DMS79 (cell line): ENCODE results near the gene RAC3.

Source experiments
- DNase-seq: peaks from one replicate; lab custom pipeline; 2025; lab: John Stamatoyannopoulos, UW

Gene RAC3

DNA sequence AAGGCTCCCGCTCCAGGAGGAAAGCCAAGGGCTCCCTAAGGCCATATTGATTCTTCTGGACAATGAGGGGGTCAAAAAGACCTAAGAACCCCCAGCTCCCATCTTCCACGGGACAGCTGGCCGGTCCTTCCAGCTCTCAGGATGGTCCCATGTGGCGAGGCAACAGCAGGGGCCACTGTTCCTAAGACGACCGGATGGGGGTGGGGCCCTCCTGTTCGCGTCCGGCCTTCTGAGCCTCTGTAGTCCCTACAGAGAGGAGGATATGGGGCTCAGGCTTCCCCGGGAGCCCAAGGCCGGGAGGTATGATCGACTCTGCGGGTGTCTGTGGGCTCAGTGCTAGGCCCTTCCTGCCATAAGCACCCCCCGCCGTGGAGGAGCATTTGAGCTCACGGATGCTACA lies 12.0 kb downstream of the RAC3 start:
- no peak for DNase-seq

DNA sequence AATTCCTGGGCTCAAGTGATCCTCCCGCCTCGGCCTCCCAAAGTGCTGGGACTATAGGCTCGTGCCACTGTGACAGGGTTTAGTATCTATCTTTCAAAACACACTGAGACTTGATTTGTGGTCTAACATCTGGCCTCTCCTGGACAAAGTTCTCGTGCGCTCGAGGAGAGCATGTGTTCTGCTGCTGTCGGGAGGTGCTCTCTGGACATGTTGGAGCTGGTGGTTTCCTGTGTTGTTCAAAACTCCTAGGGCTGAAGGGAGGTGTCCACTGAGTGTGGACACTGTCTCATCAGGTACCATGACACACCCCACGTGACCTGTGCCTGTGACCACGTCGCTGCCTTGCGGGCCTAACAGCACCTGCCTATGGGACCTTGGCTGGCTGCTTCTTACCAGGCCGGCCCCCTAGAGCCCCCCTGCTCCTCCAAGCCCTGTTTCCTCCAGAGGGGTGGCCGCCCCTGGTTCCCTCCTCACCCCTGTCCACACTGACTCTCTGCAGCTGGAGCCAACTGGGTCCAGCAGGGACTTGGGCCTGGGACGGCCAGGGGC lies 14.5 kb downstream of the RAC3 start:
- no peak for DNase-seq

GRCh38 chr17:82046903-82047302 lies 15.4 kb downstream of the RAC3 start:
- DNase-seq = no peak

GRCh38 chr17:82047379-82047778 lies 15.9 kb downstream of the RAC3 start:
- no peak for DNase-seq

DNA sequence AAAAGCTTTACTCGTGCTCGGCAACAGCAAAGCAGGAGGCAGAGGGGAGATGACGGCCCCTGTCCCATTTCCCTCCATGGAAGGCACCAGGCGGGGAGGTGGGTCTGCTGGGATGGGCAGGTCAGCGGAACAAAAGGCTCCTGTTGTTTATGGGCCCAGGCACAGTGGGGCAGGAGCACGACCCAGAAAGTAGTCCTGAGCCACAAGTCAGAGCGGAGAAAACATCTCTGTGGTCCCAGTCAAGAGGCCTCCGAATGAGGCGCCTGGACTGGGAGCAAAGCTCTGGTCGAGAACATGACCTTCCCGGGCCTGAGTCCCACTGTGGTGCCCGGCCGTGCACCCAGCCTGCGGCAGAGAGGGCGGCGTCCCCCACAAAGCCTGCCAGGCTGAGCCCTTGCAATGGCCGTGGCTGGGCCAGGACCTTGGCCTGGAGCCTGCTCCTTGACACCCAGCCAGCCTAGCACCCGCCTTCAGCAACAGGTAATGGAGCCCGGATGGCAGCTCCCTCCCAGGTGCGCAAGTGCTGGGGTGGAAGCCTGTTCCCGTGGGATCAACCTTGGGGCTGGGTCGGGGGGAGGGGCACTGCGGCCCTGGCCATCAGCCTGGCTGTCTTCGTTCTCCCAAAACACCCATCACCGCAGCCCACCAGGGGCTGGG lies 16.6 kb downstream of the RAC3 start:
- no peak for DNase-seq

DNA sequence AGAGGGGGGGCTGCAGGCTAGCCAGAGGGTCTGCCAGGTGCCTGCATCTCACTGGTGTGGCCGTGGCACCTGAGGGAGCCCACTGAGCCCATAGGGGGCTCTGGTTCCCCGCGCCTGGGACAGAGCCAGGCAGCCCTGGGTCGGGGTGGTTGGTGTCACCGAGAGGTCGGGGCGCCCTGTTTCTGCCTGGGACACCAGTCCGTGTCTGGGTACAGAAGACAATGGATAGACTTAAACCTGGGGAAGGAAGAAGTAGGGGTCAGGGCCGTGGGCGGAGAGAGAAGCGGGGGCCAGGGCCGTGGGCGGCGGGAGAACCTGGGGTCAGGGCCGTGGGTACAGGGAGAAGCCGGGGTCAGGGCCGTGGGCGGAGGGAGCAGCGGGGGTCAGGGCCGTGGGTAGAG lies 17.1 kb downstream of the RAC3 start:
- DNase-seq = no peak

- DNase-seq = no peak
These were observed 17.6 kb downstream of the RAC3 start for GRCh38 chr17:82049106-82049505.

DNA sequence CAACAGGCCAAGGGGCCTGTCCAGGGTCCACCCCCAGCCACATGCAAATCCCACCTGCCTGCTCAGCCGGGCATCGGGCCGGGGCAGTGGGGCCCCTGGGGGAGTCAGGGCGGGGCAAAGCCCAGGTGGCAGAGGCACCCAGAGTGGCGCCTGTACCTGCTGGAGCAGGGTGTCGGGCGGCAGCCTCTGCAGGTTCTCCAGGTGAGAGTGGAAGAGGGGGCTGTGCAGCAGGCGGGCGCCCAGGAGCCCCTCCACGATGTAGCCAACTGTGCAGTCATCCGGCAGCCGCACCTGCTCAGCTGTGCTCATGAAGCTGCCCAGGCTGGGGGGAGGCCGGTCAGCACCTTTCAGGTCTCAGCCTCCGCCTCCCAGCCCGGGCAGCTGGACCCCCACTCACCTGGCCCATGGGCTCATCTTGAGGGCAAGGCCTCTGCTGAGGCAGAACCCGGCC lies 18.1 kb downstream of the RAC3 start:
- DNase-seq = no peak

DNA sequence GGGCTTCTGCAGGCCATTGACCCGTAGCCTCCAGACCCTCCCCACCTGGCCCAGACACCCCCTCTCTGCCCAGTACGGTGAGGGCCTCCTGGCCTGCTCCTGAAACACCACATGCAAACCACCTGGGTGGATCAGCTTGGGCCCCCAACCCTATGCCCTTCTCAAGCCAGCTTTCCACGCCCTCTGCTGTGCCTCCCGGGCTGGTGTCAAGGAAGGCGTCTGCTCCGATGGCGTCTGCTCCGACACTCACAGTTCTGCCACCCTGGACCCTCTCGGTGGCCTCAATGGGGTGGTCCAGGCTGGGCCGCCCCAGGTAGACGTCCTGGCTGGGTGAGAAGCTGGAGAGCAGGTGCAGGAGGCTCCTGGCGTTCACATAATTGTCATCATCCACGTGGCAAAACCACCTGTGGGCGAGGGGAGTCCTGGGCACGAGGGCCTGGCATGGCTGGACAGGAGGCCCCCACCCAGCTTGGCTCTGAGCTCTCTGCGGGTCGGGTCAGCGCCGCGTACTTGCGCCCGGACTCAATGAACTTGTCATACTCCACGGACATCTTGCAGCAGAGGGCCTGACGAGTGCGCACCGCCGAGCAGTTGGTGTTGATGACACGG lies 18.8 kb downstream of the RAC3 start:
- DNase-seq = no peak

- no peak for DNase-seq
These were observed 19.5 kb downstream of the RAC3 start for GRCh38 chr17:82050761-82051641.

- no peak for DNase-seq
These were observed 20.5 kb downstream of the RAC3 start, which contains the start of the genes GPS1 and RFNG for GRCh38 chr17:82051776-82052637. TSS of gene GPS1 (plus strand) at chr17:82051898. CDS start at chr17:82051932, 34 bp downstream. TSS of gene RFNG (minus strand) at chr17:82051811. CDS start at chr17:82051766, 45 bp downstream.

GRCh38 chr17:82052638-82053059 lies 21.2 kb downstream of the RAC3 start:
- DNase-seq = no peak

- no peak for DNase-seq
These were observed 21.7 kb downstream of the RAC3 start for GRCh38 chr17:82053130-82053529.

DNA sequence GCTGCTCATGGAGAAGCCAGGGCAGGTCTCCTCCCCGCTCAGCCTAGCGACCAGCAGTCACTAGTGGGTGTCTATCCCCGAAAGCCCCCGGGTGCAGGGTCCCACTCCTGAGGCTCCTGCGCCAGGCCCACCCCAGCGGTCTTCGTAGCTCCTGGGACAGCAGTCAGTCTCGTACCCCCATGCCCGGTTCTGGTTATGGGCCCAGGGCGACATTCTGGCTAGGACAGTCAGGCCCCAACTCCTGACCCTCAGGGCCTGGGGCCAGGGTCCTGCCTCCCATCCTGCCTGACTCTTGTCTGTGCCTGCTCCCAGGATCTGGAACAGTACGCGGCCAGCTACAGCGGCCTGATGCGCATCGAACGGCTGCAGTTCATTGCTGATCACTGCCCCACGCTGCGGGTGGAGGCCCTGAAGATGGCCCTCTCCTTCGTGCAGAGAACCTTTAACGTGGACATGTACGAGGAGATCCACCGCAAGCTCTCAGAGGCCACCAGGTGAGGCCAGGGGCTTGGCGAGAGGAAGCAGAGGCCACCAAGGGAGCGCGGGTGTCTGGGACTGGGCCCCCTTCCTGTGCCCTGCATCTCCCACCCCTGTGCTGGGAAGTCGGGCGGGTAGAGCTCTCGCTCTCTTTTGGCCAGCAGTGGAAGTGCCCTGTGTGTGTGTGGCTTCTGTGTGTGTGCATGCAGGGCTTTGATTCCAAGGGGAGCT lies 22.2 kb downstream of the RAC3 start:
- DNase-seq = no peak

- no peak for DNase-seq
These were observed 23.0 kb downstream of the RAC3 start for GRCh38 chr17:82054351-82055022.

GRCh38 chr17:82055023-82055964 lies 23.8 kb downstream of the RAC3 start:
- no peak for DNase-seq

DNA sequence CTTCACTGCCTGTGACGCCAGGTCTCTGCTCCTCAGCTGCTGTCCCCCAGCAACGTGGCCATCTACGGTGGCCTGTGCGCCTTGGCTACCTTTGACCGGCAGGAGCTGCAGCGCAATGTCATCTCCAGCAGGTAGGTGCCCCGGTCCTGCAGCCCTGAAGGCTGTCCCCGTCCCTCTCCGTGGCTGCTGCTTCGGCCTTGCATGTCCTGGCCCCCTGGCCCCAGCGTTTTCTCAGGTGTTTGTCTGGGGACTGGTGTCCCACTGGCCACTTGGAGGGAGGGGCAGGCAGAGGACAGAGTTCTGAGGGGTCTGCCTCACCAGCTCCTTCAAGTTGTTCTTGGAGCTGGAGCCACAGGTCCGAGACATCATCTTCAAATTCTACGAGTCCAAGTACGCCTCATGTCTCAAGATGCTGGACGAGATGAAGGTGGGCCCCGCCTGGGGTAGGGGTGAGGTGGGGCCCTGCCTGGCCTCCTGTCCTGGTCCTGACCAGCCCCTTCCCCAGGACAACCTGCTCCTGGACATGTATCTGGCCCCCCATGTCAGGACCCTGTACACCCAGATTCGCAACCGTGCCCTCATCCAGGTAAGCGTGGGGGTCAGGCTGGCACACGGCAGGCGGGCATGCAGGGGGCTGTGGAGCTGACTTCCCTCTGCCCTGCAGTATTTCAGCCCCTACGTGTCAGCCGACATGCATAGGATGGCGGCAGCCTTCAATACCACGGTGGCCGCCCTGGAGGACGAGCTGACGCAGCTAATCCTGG lies 24.7 kb downstream of the RAC3 start:
- DNase-seq = no peak
